Osteoblast (primary cell): ENCODE results near the gene ADGRL3. TPM values are rescaled to one million over a fixed set of nuclear protein-coding genes. Genes with fewer than 3 reads are reported as not detected.

Experiments used
- DNase-seq: peaks from one replicate; pipeline ENCODE4 v3.0.0; 2011; ENCODE audit warnings: low spot score, mixed read lengths; ENCODE audit not compliant: insufficient read length; ENCODE audit errors: missing footprints
- H2AFZ ChIP-seq: 2 replicates; pipeline ENCODE4 v1.6.0; 2011; ENCODE audit warnings: mild to moderate bottlenecking, low read length
- H3K27ac ChIP-seq: 2 replicates; pipeline ENCODE4 v1.5.1; 2011; ENCODE audit warnings: mild to moderate bottlenecking, low read depth, low read length, moderate library complexity
- H3K27me3 ChIP-seq: 2 replicates; pipeline ENCODE4 v1.6.0; 2012; ENCODE audit warnings: mild to moderate bottlenecking, control low read depth, inconsistent platforms, low read length, moderate library complexity; ENCODE audit not compliant: insufficient read depth
- H3K36me3 ChIP-seq: 2 replicates; pipeline ENCODE4 v1.5.1; 2011; ENCODE audit warnings: mild to moderate bottlenecking, low read length, control low read depth, moderate library complexity; ENCODE audit not compliant: insufficient read depth
- H3K4me1 ChIP-seq: 2 replicates; pipeline ENCODE4 v1.5.1; 2011; ENCODE audit warnings: mild to moderate bottlenecking, low read length, control low read depth, moderate library complexity; ENCODE audit not compliant: insufficient read depth
- H3K4me2 ChIP-seq: 2 replicates; pipeline ENCODE4 v1.6.0; 2011; ENCODE audit warnings: mild to moderate bottlenecking, low read length; ENCODE audit not compliant: insufficient read depth
- H3K4me3 ChIP-seq: fragments of 200-600 bp; sonication (generic); 3 replicates; pipeline ENCODE4 v1.5.1; 2012; ENCODE audit warnings: mild to moderate bottlenecking, low read length, inconsistent platforms; ENCODE audit not compliant: insufficient read depth
- H3K79me2 ChIP-seq: 2 replicates; pipeline ENCODE4 v1.6.0; 2012; ENCODE audit warnings: mild to moderate bottlenecking, low read length, control low read depth, inconsistent platforms; ENCODE audit not compliant: insufficient read depth
- H3K9me3 ChIP-seq: 2 replicates; pipeline ENCODE4 v1.5.1; 2011; ENCODE audit warnings: low read depth, low read length, control low read depth
- H4K20me1 ChIP-seq: 2 replicates; pipeline ENCODE4 v1.6.0; 2012; ENCODE audit warnings: mild to moderate bottlenecking, low read length, control low read depth; ENCODE audit not compliant: insufficient read depth
- CTCF ChIP-seq: IDR thresholded peaks from 2 replicates; pipeline ENCODE4 v1.5.1; 2011; ENCODE audit warnings: mild to moderate bottlenecking, low read depth, low read length, moderate library complexity; ENCODE audit errors: extremely low read depth
- total RNA-seq: library from RNA; depleted of rRNA; stranded (reverse); fragments of >200 nt; gene quantifications from 2 replicates; pipeline ENCODE4 v1.2.3, GENCODE V29; 2012

The ADGRL3 gene
- total RNA-seq, 1 donor, result not detected

GRCh38 chr4:62015043-62015739 is 815.1 kb downstream of the ADGRL3 start:
- Histone ChIP-seq H2AFZ (no peak overlapping the region), H3K79me2 (no peaks in the 10 kb centered on the region), H3K4me1 (no peaks in the 10 kb centered on the region), H3K9me3 (peaks cover 6% of the 10 kb centered on the region), H3K36me3 (no peaks in the 10 kb centered on the region), H3K4me3 (no peak overlapping the region), H3K27ac (no peak overlapping the region), H3K27me3 (no peaks in the 10 kb centered on the region), H3K4me2 (no peak overlapping the region), H4K20me1 (no peaks in the 10 kb centered on the region)
- no peak for DNase-seq
- TF ChIP-seq CTCF, result no peak

- Histone ChIP-seq H3K27ac (no peak overlapping the region), H3K27me3 (no peaks in the 10 kb centered on the region), H2AFZ (no peak overlapping the region), H3K4me3 (no peak overlapping the region), H4K20me1 (no peaks in the 10 kb centered on the region), H3K4me1 (no peaks in the 10 kb centered on the region), H3K4me2 (no peak overlapping the region), H3K9me3 (peaks cover 6% of the 10 kb centered on the region), H3K79me2 (no peaks in the 10 kb centered on the region), H3K36me3 (no peaks in the 10 kb centered on the region)
- DNase-seq, result no peak
- no peak for TF ChIP-seq CTCF
Observed at GRCh38 chr4:62018537-62018936, 818.4 kb downstream of the ADGRL3 start.

- Histone ChIP-seq H2AFZ (no peak overlapping the region), H3K79me2 (no peaks in the 10 kb centered on the region), H3K36me3 (no peaks in the 10 kb centered on the region), H3K27me3 (no peaks in the 10 kb centered on the region), H3K4me2 (no peak overlapping the region), H3K27ac (no peak overlapping the region), H3K4me3 (no peak overlapping the region), H4K20me1 (no peaks in the 10 kb centered on the region), H3K4me1 (no peaks in the 10 kb centered on the region), H3K9me3 (peaks cover 4% of the 10 kb centered on the region)
- TF ChIP-seq CTCF, result no peak
- no peak for DNase-seq
Observed at GRCh38 chr4:62023633-62024032, 823.5 kb downstream of the ADGRL3 start.

- Histone ChIP-seq H3K9me3 (peaks cover 4% of the 10 kb centered on the region), H3K27ac (no peak overlapping the region), H2AFZ (no peak overlapping the region), H3K79me2 (no peaks in the 10 kb centered on the region), H3K4me1 (no peaks in the 10 kb centered on the region), H3K27me3 (no peaks in the 10 kb centered on the region), H3K4me3 (no peak overlapping the region), H3K4me2 (no peak overlapping the region), H3K36me3 (no peaks in the 10 kb centered on the region), H4K20me1 (no peaks in the 10 kb centered on the region)
- no peak for DNase-seq
- no peak for TF ChIP-seq CTCF
Observed at GRCh38 chr4:62028745-62029144, 828.6 kb downstream of the ADGRL3 start.
